ENCODE results near the gene FUT8.

GRCh38 chr14:65772921-65773574 is 360.5 kb downstream of the FUT8 start:
- no peak for TF ChIP-seq EZH2 (IDR thresholded peaks at IDR 0.05)
- TF ChIP-seq CTCF (IDR thresholded peaks at IDR 0.05) = no peak

Measured in neural progenitor cell (in vitro differentiated cells).